ENCODE results near the gene JARID2. TPM values are rescaled to one million over a fixed set of nuclear protein-coding genes. Genes with fewer than 3 reads are reported as not detected.

The JARID2 gene
- total and polyA plus RNA-seq, 2 of the 8 experiments (the other 6 are each of a cell fraction or from before 2014, with no cell fraction given) = 60.1 to 239 TPM

GRCh38 chr6:15403094-15403755 is 157.4 kb downstream of the JARID2 start:
- Histone ChIP-seq H4K91ac (replicated peaks; ENCODE audit: insufficient read length, low read length) (no peak overlapping the region), H2BK120ac (replicated peaks; ENCODE audit: low read depth, low read length) (no peak overlapping the region), H4K5ac (ENCODE audit: insufficient read length, low read depth, low read length) (no peak overlapping the region), H2BK15ac (ENCODE audit: low read length) (no peak overlapping the region), H3K4me2 (ENCODE audit: insufficient read depth in 1 of 2, low read depth in 2 of 2, low read length in 2 of 2) (peak overlapping the region; percentile 15 to 57; a peak in 1 of 4 replicates), H4K20me1 (replicated peaks in 1 of 2; ENCODE audit: control insufficient read depth in 1 of 2, insufficient read depth in 2 of 2, low read length in 2 of 2) (peaks cover 44 to 77% of the 10 kb centered on the region in 2 experiments), H3K79me2 (ENCODE audit: control insufficient read depth in 1 of 2, insufficient read depth in 2 of 2, low read length in 2 of 2) (peaks cover 74 to 100% of the 10 kb centered on the region in 2 experiments), H2AK5ac (ENCODE audit: low read depth, low read length) (no peak overlapping the region), H3K36me3 (ENCODE audit: control insufficient read depth in 2 of 4, insufficient read depth in 4 of 4, low read length in 3 of 4) (no peaks in the 10 kb centered on the region), H2BK20ac (ENCODE audit: low read length) (no peak overlapping the region), H2BK12ac (ENCODE audit: low read depth, low read length) (no peak overlapping the region), H3K27me3 (replicated peaks in 1 of 4; ENCODE audit: control insufficient read depth in 3 of 4, extremely low read depth in 1 of 4, insufficient read depth in 3 of 4, low read length in 3 of 4) (no peaks in the 10 kb centered on the region), H3K9ac (replicated peaks in 1 of 4; ENCODE audit: extremely low read depth in 1 of 4, low read depth in 3 of 4, low read length in 3 of 4) (no peak overlapping the region), H3K56ac (replicated peaks; ENCODE audit: insufficient read length, low read depth, low read length) (no peak overlapping the region), H3K79me1 (ENCODE audit: low read depth, low read length) (peaks cover 19% of the 10 kb centered on the region), H3K27ac (ENCODE audit: low read depth, low read length) (no peak overlapping the region), H3K23ac (ENCODE audit: insufficient read length) (no peak overlapping the region), H3K4ac (replicated peaks; ENCODE audit: insufficient read length, low read depth, low read length) (no peak overlapping the region), H3K4me1 (replicated peaks in 1 of 4; ENCODE audit: control insufficient read depth in 3 of 4, insufficient read depth in 4 of 4, low read length in 3 of 4) (peaks cover 18 to 50% (median 42%) of the 10 kb centered on the region in 4 experiments), H2AFZ (ENCODE audit: low read length) (no peak overlapping the region), H3K14ac (ENCODE audit: insufficient read length) (no peak overlapping the region), H3K23me2 (ENCODE audit: low read depth, low read length) (no peaks in the 10 kb centered on the region), H3K18ac (ENCODE audit: extremely low read depth, low read length) (no peak overlapping the region), H2BK5ac (ENCODE audit: low read depth, low read length) (no peak overlapping the region), H3K9me3 (ENCODE audit: insufficient read depth in 2 of 2, low read depth in 1 of 2, low read length in 1 of 2) (no peaks in the 10 kb centered on the region), H3K4me3 (ENCODE audit: extremely low read depth in 1 of 4, insufficient read depth in 2 of 4, low read depth in 3 of 4, low read length in 4 of 4) (no peak overlapping the region), H4K8ac (ENCODE audit: extremely low read depth, insufficient read depth, low read length) (no peak overlapping the region)
- WGBS, 2 experiments (ENCODE audit: extremely low coverage in 1 of 2, insufficient coverage in 1 of 2, insufficient read length in 1 of 2, insufficient replicate concordance in 2 of 2, low coverage in 1 of 2, low lambda C conversion rate in 2 of 2, missing lambda C conversion rate in 1 of 2) = 85% methylated on average over 6 of the region's 6 CpGs; no CpG with 5 or more reads in 1 of the 2 experiments
- DNase-seq (ENCODE audit: low read depth in 1 of 2, low spot score in 2 of 2) = no peak
- ChIA-PET POLR2A (ENCODE audit: partially characterized antibody) (interaction anchor here (0.5 to 1.3 kb wide), 3 partner anchors 10 to 307 kb away, joined by 3 to 4 read pairs (median 3); no protein-coding TSS in a partner anchor), CTCF (ENCODE audit: partially characterized antibody) (interaction anchor here (0.7 to 2.1 kb wide), 3 partner anchors 8 to 15 kb away, joined by 3 to 5 read pairs (median 3); no protein-coding TSS in a partner anchor)
- no peak for FAIRE-seq
- TF ChIP-seq CREB1 (IDR thresholded peaks at IDR 0.05) = no peak
- no peak for TF ChIP-seq RAD21 (IDR thresholded peaks at IDR 0.05 in 1 of 2, conservative IDR thresholded peaks at IDR 0.05 in 1 of 2; ENCODE audit: low read depth in 2 of 2, low read length in 2 of 2)
- no peak for TF ChIP-seq TAF1 (IDR thresholded peaks at IDR 0.05; ENCODE audit: low read depth, low read length)
- TF ChIP-seq NANOG (IDR thresholded peaks at IDR 0.05; ENCODE audit: insufficient read depth, low read depth, low read length, poor library complexity, severe bottlenecking) = no peak
- TF ChIP-seq HDAC2 (IDR thresholded peaks at IDR 0.05; ENCODE audit: borderline replicate concordance in 1 of 2, low read depth in 2 of 2, low read length in 2 of 2) = no peak
- no peak for TF ChIP-seq RBBP5 (IDR thresholded peaks at IDR 0.05; ENCODE audit: borderline replicate concordance, low read depth, low read length)
- no peak for TF ChIP-seq EP300 (IDR thresholded peaks at IDR 0.05; ENCODE audit: borderline replicate concordance in 1 of 2, low read depth in 2 of 2, low read length in 2 of 2)
- TF ChIP-seq ATF3 (IDR thresholded peaks at IDR 0.05; ENCODE audit: insufficient read depth, low read depth, low read length) = no peak
- no peak for TF ChIP-seq BACH1 (IDR thresholded peaks at IDR 0.05; ENCODE audit: low read length)
